Measurements from ENCODE around the gene MIDN. TPM values are rescaled to one million over a fixed set of nuclear protein-coding genes. Genes with fewer than 3 reads are reported as not detected.
A peak's percentile ranks its signal among the peaks of the same experiment; 100 is the strongest.

MIDN gene
- polyA plus RNA-seq, 1 donor from 2014 or later, result 24.8 TPM

GRCh38 chr19:1237027-1237659, 11.2 kb upstream of the MIDN start:
- H3K4me3 ChIP-seq (ENCODE audit: low read length), result peak overlapping the region; percentile 85
- H3K9me2 ChIP-seq (ENCODE audit: insufficient read depth, low read length), result no peaks in the 10 kb centered on the region
- H3K4me2 ChIP-seq (ENCODE audit: low read length), result peak overlapping the region; percentile 53
- H3K36me3 ChIP-seq (ENCODE audit: insufficient read depth, low read length), result no peaks in the 10 kb centered on the region
- H4K20me1 ChIP-seq (ENCODE audit: insufficient read depth), result no peaks in the 10 kb centered on the region
- H3K27me3 ChIP-seq (ENCODE audit: insufficient read depth, low read depth, low read length), result no peaks in the 10 kb centered on the region
- no peak for TF ChIP-seq EZH2 (IDR thresholded peaks at IDR 0.05; ENCODE audit: borderline replicate concordance, insufficient read depth, low read length, poor library complexity, severe bottlenecking)
- TF ChIP-seq MXI1 (conservative IDR thresholded peaks at IDR 0.05; ENCODE audit: poor library complexity, severe bottlenecking), result no peak
- no peak for TF ChIP-seq EP300 (conservative IDR thresholded peaks at IDR 0.05; ENCODE audit: poor library complexity, severe bottlenecking)
- H2AFZ ChIP-seq (ENCODE audit: low read depth, low read length), result no peak overlapping the region
- peak overlapping the region; percentile 82 for H3K27ac ChIP-seq (ENCODE audit: low read length)
- peaks cover 13% of the 10 kb centered on the region for H3K79me2 ChIP-seq (replicated peaks; ENCODE audit: insufficient read depth, low read length)
- peak overlapping the region; percentile 93 for H3K9ac ChIP-seq (ENCODE audit: low read length)
- no peaks in the 10 kb centered on the region for H3K9me3 ChIP-seq (ENCODE audit: low read length)
- H3F3A ChIP-seq (ENCODE audit: insufficient read depth, low read length, poor library complexity, severe bottlenecking), result peaks cover 4% of the 10 kb centered on the region

DNA sequence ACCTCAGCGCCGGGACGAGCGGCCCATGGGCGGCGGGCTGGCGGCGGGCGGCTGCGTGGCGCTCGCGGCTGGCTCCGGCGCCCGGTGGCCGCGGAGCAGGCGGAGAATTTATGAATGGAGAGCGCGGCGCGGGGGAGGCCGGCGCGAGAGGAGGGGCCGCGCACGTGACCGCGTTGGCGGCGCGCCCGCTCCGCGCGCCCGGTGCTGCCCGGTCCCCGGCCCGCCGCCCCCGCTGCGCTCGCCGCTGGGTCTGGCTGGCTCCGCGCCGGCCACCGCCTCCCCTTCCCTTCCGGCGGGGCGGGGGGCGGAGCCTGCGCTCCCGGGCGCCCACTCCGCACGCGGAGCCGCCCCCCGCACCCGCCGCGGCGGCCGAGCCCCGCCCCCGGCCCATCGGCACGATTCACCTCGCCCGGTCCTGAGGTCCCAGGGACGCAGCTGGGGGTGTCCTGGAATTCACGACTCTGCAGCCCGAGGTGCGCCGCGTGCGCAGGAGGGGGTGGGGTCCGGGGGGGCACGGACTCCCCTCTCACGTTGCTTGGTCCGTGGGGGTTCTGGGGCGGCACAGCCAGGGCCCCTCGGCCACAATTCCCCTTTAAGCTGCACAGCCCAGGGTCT, 10.5 kb upstream of the MIDN start, which contains the start of gene CBARP:
CBARP (minus strand) TSS at position 252 of the 615 bp plus-strand sequence. CDS start 1,905 bp downstream, outside the sequence.
- H3K9ac ChIP-seq (ENCODE audit: low read length), result peak within 1 kb of the TSS; percentile 93
- H3F3A ChIP-seq (ENCODE audit: insufficient read depth, low read length, poor library complexity, severe bottlenecking), result peaks cover 4% of the 10 kb centered on the region
- no peaks in the 10 kb centered on the region for H3K36me3 ChIP-seq (ENCODE audit: insufficient read depth, low read length)
- H3K27ac ChIP-seq (ENCODE audit: low read length), result peak within 1 kb of the TSS; percentile 94
- TF ChIP-seq EP300 (conservative IDR thresholded peaks at IDR 0.05; ENCODE audit: poor library complexity, severe bottlenecking) (no peak), POLR2AphosphoS5 (IDR thresholded peaks at IDR 0.05) (peak; percentile 60)
- TF ChIP-seq, protein P1, sequence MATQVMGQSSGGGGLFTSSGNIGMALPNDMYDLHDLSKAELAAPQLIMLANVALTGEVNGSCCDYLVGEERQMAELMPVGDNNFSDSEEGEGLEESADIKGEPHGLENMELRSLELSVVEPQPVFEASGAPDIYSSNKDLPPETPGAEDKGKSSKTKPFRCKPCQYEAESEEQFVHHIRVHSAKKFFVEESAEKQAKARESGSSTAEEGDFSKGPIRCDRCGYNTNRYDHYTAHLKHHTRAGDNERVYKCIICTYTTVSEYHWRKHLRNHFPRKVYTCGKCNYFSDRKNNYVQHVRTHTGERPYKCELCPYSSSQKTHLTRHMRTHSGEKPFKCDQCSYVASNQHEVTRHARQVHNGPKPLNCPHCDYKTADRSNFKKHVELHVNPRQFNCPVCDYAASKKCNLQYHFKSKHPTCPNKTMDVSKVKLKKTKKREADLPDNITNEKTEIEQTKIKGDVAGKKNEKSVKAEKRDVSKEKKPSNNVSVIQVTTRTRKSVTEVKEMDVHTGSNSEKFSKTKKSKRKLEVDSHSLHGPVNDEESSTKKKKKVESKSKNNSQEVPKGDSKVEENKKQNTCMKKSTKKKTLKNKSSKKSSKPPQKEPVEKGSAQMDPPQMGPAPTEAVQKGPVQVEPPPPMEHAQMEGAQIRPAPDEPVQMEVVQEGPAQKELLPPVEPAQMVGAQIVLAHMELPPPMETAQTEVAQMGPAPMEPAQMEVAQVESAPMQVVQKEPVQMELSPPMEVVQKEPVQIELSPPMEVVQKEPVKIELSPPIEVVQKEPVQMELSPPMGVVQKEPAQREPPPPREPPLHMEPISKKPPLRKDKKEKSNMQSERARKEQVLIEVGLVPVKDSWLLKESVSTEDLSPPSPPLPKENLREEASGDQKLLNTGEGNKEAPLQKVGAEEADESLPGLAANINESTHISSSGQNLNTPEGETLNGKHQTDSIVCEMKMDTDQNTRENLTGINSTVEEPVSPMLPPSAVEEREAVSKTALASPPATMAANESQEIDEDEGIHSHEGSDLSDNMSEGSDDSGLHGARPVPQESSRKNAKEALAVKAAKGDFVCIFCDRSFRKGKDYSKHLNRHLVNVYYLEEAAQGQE (IDR thresholded peaks at IDR 0.05; ENCODE audit: borderline replicate concordance), result no peak
- no peak within 1 kb of the TSS for H2AFZ ChIP-seq (ENCODE audit: low read depth, low read length)
- peaks cover 13% of the 10 kb centered on the region for H3K79me2 ChIP-seq (replicated peaks; ENCODE audit: insufficient read depth, low read length)
- H4K20me1 ChIP-seq (ENCODE audit: insufficient read depth), result no peaks in the 10 kb centered on the region
- H3K27me3 ChIP-seq (ENCODE audit: insufficient read depth, low read depth, low read length), result no peaks in the 10 kb centered on the region
- H3K4me2 ChIP-seq (ENCODE audit: low read length), result peak within 1 kb of the TSS; percentile 53
- H3K9me3 ChIP-seq (ENCODE audit: low read length), result no peaks in the 10 kb centered on the region
- H3K9me2 ChIP-seq (ENCODE audit: insufficient read depth, low read length), result no peaks in the 10 kb centered on the region
- peak within 1 kb of the TSS; percentile 85 for H3K4me3 ChIP-seq (ENCODE audit: low read length)

- Histone ChIP-seq H3K27me3 (ENCODE audit: insufficient read depth, low read depth, low read length) (no peaks in the 10 kb centered on the region), H2AFZ (ENCODE audit: low read depth, low read length) (no peak overlapping the region), H3K9me2 (ENCODE audit: insufficient read depth, low read length) (no peaks in the 10 kb centered on the region), H4K20me1 (ENCODE audit: insufficient read depth) (no peaks in the 10 kb centered on the region), H3K4me2 (ENCODE audit: low read length) (no peak overlapping the region), H3K27ac (ENCODE audit: low read length) (peak overlapping the region; percentile 94), H3K9me3 (ENCODE audit: low read length) (no peaks in the 10 kb centered on the region), H3K36me3 (ENCODE audit: insufficient read depth, low read length) (no peaks in the 10 kb centered on the region), H3K4me3 (ENCODE audit: low read length) (peak overlapping the region; percentile 65), H3F3A (ENCODE audit: insufficient read depth, low read length, poor library complexity, severe bottlenecking) (peaks cover 4% of the 10 kb centered on the region), H3K79me2 (replicated peaks; ENCODE audit: insufficient read depth, low read length) (peaks cover 13% of the 10 kb centered on the region), H3K9ac (ENCODE audit: low read length) (peak overlapping the region; percentile 93)
- TF ChIP-seq EP300 (conservative IDR thresholded peaks at IDR 0.05; ENCODE audit: poor library complexity, severe bottlenecking), result no peak
- no peak for TF ChIP-seq MXI1 (conservative IDR thresholded peaks at IDR 0.05; ENCODE audit: poor library complexity, severe bottlenecking)
- TF ChIP-seq CTCF (IDR thresholded peaks at IDR 0.05; ENCODE audit: poor library complexity, severe bottlenecking), result no peak
- TF ChIP-seq POLR2AphosphoS5 (IDR thresholded peaks at IDR 0.05), result no peak
- TF ChIP-seq SMC3 (conservative IDR thresholded peaks at IDR 0.05; ENCODE audit: poor library complexity), result no peak
- TF ChIP-seq, protein P1 (IDR thresholded peaks at IDR 0.05; ENCODE audit: borderline replicate concordance), result no peak
- TF ChIP-seq TAF1 (IDR thresholded peaks at IDR 0.05; ENCODE audit: low read depth), result no peak
- TF ChIP-seq RAD21 (conservative IDR thresholded peaks at IDR 0.05), result no peak
Measured at GRCh38 chr19:1238369-1239303, 9.7 kb upstream of the MIDN start.
